Liver (tissue), 3 donors: ENCODE results near the gene SPTBN4.

Source experiments
- ATF3 ChIP-seq: IDR thresholded peaks from 2 replicates; pipeline ENCODE4 v1.6.1; 2016; ENCODE audit warnings: antibody characterized with exemption
- CTCF ChIP-seq: fragments of 150-350 bp; IDR thresholded peaks from 2 replicates; pipeline ENCODE4 v1.5.1; 2017; ENCODE audit warnings: improper control_type of control experiment, low read depth, low read length; ENCODE audit not compliant: missing input control
- EGR1 ChIP-seq, 2 donors: IDR thresholded peaks; 2 replicates each; pipeline ENCODE4 v1.6.1; 2016 to 2018; ENCODE audit warnings: antibody characterized with exemption in 2 of 2, low read depth in 2 of 2
- GABPA ChIP-seq, 2 donors: IDR thresholded peaks in 1 of 2; conservative IDR thresholded peaks in 1 of 2; 2 replicates each; pipeline ENCODE4 v1.6.1; 2016; ENCODE audit warnings: antibody characterized with exemption in 2 of 2, mild to moderate bottlenecking in 1 of 2, moderate library complexity in 1 of 2
- MAX ChIP-seq: IDR thresholded peaks from 2 replicates; pipeline ENCODE4 v1.6.1; 2016; ENCODE audit warnings: antibody characterized with exemption
- RAD21 ChIP-seq, 2 donors: IDR thresholded peaks; 2 replicates each; pipeline ENCODE4 v1.6.1; 2016; ENCODE audit warnings: antibody characterized with exemption in 2 of 2, mild to moderate bottlenecking in 2 of 2
- REST ChIP-seq: IDR thresholded peaks from 2 replicates; pipeline ENCODE4 v1.6.1; 2016; ENCODE audit warnings: antibody characterized with exemption, mild to moderate bottlenecking
- donor health status: healthy.
- donor health status: healthy.

GRCh38 chr19:40622773-40623075 lies 155.9 kb downstream of the SPTBN4 start:
- TF ChIP-seq REST, result no peak
- TF ChIP-seq CTCF, result no peak
- no peak for TF ChIP-seq GABPA (IDR thresholded peaks at IDR 0.05 in 1 of 2, conservative IDR thresholded peaks at IDR 0.05 in 1 of 2)
- TF ChIP-seq MAX, result no peak
- no peak for TF ChIP-seq ATF3
- no peak for TF ChIP-seq RAD21 (IDR thresholded peaks at IDR 0.05)
- TF ChIP-seq EGR1 (IDR thresholded peaks at IDR 0.05; ENCODE audit: low read depth in 2 of 2), result no peak
